Measurements from ENCODE around the gene CHRM1.

CHRM1 gene

DNA sequence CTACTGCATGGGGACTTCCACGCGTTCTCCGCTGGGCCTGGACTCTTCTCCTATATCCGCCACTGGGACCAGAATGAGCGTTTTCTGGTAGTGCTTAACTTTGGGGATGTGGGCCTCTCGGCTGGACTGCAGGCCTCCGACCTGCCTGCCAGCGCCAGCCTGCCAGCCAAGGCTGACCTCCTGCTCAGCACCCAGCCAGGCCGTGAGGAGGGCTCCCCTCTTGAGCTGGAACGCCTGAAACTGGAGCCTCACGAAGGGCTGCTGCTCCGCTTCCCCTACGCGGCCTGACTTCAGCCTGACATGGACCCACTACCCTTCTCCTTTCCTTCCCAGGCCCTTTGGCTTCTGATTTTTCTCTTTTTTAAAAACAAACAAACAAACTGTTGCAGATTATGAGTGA is 32.8 kb downstream of the CHRM1 start:
- Histone ChIP-seq H3K4me3 (ENCODE audit: low read depth, low read length) (no peak overlapping the region), H3K27ac (ENCODE audit: extremely low read depth, low read depth, low read length) (no peak overlapping the region), H3K4me1 (ENCODE audit: control insufficient read depth, insufficient read depth, low read length) (no peaks in the 10 kb centered on the region), H3K36me3 (ENCODE audit: control insufficient read depth in 2 of 2, insufficient read depth in 1 of 2, low read length in 2 of 2) (peaks cover 26 to 62% of the 10 kb centered on the region in 2 experiments; a peak in 2 of 3 replicates), H3K9me3 (ENCODE audit: control insufficient read depth, insufficient read depth, low read depth, low read length) (no peaks in the 10 kb centered on the region)
- TF ChIP-seq, protein P1, sequence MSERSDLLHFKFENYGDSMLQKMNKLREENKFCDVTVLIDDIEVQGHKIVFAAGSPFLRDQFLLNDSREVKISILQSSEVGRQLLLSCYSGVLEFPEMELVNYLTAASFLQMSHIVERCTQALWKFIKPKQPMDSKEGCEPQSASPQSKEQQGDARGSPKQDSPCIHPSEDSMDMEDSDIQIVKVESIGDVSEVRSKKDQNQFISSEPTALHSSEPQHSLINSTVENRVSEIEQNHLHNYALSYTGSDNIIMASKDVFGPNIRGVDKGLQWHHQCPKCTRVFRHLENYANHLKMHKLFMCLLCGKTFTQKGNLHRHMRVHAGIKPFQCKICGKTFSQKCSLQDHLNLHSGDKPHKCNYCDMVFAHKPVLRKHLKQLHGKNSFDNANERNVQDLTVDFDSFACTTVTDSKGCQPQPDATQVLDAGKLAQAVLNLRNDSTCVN (tag by site-specific recombination; optimal IDR thresholded peaks at IDR 0.05): no peak
- no peak for TF ChIP-seq ZNF214 (tag by site-specific recombination; IDR thresholded peaks at IDR 0.05; ENCODE audit: borderline replicate concordance)
- TF ChIP-seq GLI4 (tag by site-specific recombination; IDR thresholded peaks at IDR 0.05): no peak
- no peak for TF ChIP-seq ZNF658 (tag by site-specific recombination; IDR thresholded peaks at IDR 0.05)
- no peak for TF ChIP-seq BCL11B (tag by site-specific recombination; IDR thresholded peaks at IDR 0.05; ENCODE audit: low read depth)
- no peak for TF ChIP-seq ZNF843 (tag by site-specific recombination; IDR thresholded peaks at IDR 0.05)
- POLR2A ChIA-PET: interaction anchor here (1.0 kb wide), 1 partner anchor 48 kb away, joined by 3 read pairs; no protein-coding TSS in a partner anchor
- CTCF ChIA-PET: interaction anchor here (3.6 kb wide), 1 partner anchor 17 kb away, joined by 17 read pairs; no protein-coding TSS in a partner anchor

DNA sequence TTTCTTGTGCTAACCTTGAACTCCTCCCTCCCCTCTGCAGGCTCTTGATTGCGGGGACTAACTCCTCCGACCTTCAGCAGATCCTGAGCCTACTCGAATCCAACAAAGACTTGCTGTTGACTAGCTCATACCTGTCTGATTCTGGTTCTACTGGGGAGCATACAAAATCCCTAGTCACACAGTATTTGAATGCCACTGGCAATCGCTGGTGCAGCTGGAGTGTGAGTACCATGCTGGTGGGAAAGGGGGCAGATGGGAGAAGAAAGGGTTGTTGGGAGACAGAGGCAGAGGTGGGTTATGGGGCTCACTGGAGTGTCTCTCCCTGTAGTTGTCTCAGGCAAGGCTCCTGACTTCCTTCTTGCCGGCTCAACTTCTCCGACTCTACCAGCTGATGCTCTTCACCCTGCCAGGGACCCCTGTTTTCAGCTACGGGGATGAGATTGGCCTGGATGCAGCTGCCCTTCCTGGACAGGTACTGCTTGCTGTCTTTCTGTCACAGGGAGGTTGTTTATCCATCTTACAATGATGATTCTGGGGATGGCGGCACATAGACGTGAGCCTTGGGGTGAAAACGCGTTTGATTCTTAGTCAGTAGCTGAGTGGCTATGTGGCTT is 35.9 kb downstream of the CHRM1 start:
- POLR2A ChIA-PET: interaction anchor here (0.5 to 8.7 kb wide), 6 partner anchors 10 to 79 kb away, joined by 3 to 91 read pairs (median 10); partner anchors contain the start of gene WDR74
- Histone ChIP-seq H3K27ac (ENCODE audit: extremely low read depth, low read depth, low read length) (no peak overlapping the region), H3K4me3 (ENCODE audit: low read depth, low read length) (no peak overlapping the region)

More for the DNA sequence above, 35.9 kb downstream of the CHRM1 start:
- Histone ChIP-seq H3K9me3 (ENCODE audit: control insufficient read depth, insufficient read depth, low read depth, low read length) (no peaks in the 10 kb centered on the region), H3K4me1 (ENCODE audit: control insufficient read depth, insufficient read depth, low read length) (no peaks in the 10 kb centered on the region), H3K36me3 (ENCODE audit: control insufficient read depth in 2 of 2, insufficient read depth in 1 of 2, low read length in 2 of 2) (peaks cover 26 to 80% of the 10 kb centered on the region in 2 experiments; a peak in 2 of 3 replicates)
- CTCF ChIA-PET: interaction anchor here (0.6 to 3.6 kb wide), 7 partner anchors 9 to 138 kb away, joined by 3 to 17 read pairs (median 6); no protein-coding TSS in a partner anchor
- TF ChIP-seq SETDB1 (IDR thresholded peaks at IDR 0.05; ENCODE audit: insufficient read length, low read length) (no peak), ZNF707 (tag by site-specific recombination; IDR thresholded peaks at IDR 0.05) (no peak), ZFP41 (tag by site-specific recombination; IDR thresholded peaks at IDR 0.05; ENCODE audit: borderline replicate concordance) (no peak), ZBTB7A (tag by site-specific recombination; IDR thresholded peaks at IDR 0.05; ENCODE audit: low read depth) (no peak), ZNF202 (tag by site-specific recombination; IDR thresholded peaks at IDR 0.05; ENCODE audit: borderline replicate concordance) (no peak), YY1 (tag by site-specific recombination; IDR thresholded peaks at IDR 0.05) (no peak), ZNF529 (tag by site-specific recombination; IDR thresholded peaks at IDR 0.05; ENCODE audit: insufficient replicate concordance) (no peak), KLF10 (tag by site-specific recombination; IDR thresholded peaks at IDR 0.05) (no peak), ZNF169 (tag by site-specific recombination; IDR thresholded peaks at IDR 0.05) (no peak), KLF1 (tag by site-specific recombination; IDR thresholded peaks at IDR 0.05) (no peak), ZNF175 (tag by site-specific recombination; IDR thresholded peaks at IDR 0.05) (no peak)
- TF ChIP-seq, protein P2, sequence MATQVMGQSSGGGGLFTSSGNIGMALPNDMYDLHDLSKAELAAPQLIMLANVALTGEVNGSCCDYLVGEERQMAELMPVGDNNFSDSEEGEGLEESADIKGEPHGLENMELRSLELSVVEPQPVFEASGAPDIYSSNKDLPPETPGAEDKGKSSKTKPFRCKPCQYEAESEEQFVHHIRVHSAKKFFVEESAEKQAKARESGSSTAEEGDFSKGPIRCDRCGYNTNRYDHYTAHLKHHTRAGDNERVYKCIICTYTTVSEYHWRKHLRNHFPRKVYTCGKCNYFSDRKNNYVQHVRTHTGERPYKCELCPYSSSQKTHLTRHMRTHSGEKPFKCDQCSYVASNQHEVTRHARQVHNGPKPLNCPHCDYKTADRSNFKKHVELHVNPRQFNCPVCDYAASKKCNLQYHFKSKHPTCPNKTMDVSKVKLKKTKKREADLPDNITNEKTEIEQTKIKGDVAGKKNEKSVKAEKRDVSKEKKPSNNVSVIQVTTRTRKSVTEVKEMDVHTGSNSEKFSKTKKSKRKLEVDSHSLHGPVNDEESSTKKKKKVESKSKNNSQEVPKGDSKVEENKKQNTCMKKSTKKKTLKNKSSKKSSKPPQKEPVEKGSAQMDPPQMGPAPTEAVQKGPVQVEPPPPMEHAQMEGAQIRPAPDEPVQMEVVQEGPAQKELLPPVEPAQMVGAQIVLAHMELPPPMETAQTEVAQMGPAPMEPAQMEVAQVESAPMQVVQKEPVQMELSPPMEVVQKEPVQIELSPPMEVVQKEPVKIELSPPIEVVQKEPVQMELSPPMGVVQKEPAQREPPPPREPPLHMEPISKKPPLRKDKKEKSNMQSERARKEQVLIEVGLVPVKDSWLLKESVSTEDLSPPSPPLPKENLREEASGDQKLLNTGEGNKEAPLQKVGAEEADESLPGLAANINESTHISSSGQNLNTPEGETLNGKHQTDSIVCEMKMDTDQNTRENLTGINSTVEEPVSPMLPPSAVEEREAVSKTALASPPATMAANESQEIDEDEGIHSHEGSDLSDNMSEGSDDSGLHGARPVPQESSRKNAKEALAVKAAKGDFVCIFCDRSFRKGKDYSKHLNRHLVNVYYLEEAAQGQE (tag by site-specific recombination; IDR thresholded peaks at IDR 0.05): no peak
- TF ChIP-seq, protein P3, sequence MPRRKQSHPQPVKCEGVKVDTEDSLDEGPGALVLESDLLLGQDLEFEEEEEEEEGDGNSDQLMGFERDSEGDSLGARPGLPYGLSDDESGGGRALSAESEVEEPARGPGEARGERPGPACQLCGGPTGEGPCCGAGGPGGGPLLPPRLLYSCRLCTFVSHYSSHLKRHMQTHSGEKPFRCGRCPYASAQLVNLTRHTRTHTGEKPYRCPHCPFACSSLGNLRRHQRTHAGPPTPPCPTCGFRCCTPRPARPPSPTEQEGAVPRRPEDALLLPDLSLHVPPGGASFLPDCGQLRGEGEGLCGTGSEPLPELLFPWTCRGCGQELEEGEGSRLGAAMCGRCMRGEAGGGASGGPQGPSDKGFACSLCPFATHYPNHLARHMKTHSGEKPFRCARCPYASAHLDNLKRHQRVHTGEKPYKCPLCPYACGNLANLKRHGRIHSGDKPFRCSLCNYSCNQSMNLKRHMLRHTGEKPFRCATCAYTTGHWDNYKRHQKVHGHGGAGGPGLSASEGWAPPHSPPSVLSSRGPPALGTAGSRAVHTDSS (tag by site-specific recombination; IDR thresholded peaks at IDR 0.05): no peak
- TF ChIP-seq, protein P4, sequence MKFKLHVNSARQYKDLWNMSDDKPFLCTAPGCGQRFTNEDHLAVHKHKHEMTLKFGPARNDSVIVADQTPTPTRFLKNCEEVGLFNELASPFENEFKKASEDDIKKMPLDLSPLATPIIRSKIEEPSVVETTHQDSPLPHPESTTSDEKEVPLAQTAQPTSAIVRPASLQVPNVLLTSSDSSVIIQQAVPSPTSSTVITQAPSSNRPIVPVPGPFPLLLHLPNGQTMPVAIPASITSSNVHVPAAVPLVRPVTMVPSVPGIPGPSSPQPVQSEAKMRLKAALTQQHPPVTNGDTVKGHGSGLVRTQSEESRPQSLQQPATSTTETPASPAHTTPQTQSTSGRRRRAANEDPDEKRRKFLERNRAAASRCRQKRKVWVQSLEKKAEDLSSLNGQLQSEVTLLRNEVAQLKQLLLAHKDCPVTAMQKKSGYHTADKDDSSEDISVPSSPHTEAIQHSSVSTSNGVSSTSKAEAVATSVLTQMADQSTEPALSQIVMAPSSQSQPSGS (tag by site-specific recombination; IDR thresholded peaks at IDR 0.05; ENCODE audit: low read depth): no peak
- TF ChIP-seq, protein P5, sequence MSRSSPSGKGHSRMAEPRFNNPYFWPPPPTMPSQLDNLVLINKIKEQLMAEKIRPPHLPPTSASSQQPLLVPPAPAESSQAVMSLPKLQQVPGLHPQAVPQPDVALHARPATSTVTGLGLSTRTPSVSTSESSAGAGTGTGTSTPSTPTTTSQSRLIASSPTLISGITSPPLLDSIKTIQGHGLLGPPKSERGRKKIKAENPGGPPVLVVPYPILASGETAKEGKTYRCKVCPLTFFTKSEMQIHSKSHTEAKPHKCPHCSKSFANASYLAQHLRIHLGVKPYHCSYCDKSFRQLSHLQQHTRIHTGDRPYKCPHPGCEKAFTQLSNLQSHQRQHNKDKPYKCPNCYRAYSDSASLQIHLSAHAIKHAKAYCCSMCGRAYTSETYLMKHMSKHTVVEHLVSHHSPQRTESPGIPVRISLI (tag by site-specific recombination; IDR thresholded peaks at IDR 0.05): no peak
- TF ChIP-seq, protein P6, sequence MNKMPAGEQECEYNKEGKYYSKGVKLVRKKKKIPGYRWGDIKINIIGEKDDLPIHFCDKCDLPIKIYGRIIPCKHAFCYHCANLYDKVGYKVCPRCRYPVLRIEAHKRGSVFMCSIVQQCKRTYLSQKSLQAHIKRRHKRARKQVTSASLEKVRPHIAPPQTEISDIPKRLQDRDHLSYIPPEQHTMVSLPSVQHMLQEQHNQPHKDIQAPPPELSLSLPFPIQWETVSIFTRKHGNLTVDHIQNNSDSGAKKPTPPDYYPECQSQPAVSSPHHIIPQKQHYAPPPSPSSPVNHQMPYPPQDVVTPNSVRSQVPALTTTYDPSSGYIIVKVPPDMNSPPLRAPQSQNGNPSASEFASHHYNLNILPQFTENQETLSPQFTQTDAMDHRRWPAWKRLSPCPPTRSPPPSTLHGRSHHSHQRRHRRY (tag by site-specific recombination; IDR thresholded peaks at IDR 0.05): no peak
